Activated CD8-positive, alpha-beta memory T cell treated with anti-CD3 and anti-CD28 coated beads for 1 hour (primary cell): Measurements from ENCODE around the gene CELSR2.
"Not testable (repeated sequence)": the region's sequence is repeated elsewhere in the genome, so short reads cannot be mapped to it uniquely, and the experiment has no call there.

Experiments
- DNase-seq, 2 donors: peaks; one replicate each; pipeline ENCODE4 v3.0.0-alpha.2; 2020; ENCODE audit warnings: low read depth in 1 of 2; ENCODE audit errors: extremely low read depth in 1 of 2

CELSR2 gene

DNA sequence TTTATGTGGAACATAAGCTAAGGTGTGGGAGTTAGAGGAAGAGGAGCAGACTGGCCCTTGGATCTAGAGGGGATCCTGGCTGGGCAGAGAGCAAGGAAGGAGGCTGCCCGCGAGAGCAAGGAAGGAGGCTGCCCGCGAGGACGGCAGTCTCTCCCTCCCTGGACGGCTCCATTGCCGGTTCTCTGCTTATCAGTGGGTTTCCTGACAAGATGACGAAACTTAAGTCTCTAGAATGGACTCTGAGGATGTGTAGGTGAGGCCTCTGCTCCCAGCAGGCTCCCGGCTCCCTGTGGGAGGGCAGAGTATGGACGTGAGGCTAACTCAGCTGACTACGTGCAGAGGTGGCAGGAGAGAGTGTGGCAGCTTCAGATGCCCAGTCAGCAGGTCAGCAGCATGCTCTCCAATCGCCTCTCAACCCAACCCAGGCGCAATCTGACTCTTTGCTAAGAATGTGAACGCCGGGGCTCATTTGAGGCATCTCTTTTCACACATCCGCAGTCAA is 51.4 kb downstream of the CELSR2 start:
- DNase-seq, result no peak

DNA sequence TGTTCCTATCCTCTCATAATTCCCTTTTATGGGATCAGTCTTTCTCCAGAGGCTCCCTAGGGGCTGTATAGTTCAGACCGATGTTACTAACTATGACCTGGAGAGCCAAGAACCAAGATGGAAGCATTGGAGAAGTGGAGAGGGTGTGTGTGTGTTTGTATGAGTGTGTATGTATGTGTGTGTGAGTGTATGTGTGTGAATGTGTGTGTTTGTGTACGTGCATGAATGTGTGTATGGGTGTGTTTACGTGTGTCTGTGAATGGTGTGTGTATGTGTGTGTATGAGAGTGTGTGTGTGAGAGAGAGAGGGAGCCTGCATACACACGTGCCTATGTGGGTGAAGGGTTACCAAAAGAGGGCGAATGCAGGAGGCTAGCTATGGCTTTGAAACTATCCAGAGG is 52.5 kb downstream of the CELSR2 start:
- no peak for DNase-seq

DNA sequence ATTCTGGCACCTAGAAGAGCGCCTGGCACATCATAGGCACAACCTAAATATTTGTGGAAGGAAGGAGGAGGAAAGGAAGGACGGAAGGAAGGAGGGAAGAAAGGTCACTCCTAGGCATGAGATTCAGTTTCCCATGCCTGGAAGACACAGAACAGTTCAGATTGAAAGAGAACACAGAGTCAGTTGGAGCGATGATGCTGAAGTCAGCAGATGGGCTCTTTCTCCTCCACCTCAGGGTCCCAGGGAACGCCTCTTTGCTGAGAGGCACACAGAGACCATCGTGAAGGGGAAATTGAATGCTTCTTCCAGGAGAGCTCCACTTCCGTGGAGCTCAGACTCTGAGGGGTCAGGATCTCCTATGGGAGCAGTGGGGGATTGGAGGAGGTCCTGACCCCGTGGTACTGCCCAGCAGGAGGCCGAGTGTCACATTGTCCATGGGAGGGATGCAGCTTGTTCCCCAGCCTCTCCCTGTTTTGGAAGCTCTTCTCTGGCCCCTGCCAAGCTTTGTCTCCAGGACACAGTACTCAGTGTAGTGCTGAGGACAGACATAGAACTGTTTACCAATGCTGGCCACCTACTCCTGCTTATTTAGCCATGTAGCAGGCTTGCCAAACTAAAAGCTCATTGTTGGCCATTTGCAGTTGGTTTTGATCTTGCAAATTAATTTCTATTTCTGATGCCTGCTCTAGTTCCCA is 55.0 kb downstream of the CELSR2 start:
- DNase-seq, result no peak

DNA sequence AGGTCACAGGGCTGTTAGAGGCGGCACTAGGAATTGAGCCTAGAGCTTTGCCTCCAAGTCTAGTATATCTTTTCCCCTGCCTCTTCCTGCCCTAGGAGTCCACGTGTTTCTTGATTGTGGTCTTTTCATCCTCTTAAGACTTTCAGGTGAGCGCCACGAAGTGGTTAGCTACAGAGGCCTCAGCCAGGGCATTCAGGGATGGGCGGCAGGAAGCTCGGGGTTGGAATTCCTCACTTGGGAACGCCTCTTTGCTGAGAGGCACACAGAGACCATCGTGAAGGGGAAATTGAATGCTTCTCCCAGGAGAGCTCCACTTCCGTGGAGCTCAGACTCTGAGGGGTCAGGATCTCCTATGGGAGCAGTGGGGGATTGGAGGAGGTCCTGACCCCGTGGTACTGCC is 56.7 kb downstream of the CELSR2 start:
- not testable (repeated sequence) for DNase-seq

DNA sequence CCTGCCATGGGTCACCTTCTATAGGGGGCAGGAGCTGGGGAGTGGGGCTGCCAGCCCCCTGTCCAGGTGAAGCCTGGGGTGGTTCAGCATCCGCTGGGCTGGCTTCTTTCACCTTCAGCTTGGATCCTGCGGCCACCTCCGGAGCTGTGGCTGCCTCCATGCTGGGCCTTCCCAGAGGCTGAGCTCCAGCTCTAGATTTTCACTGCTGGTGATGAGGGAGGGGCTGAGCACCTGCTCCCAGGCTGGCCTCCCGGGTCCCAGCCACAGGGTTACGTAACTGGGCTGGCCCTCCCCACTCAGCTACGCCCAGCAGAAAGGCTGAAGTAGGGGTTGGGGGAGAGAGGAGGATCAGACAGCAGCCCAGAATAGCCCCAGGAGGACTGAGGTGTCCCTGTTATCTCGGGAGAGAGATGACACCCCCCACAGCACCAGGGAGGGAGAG is 57.5 kb downstream of the CELSR2 start, which contains the start of gene MYBPHL:
Gene MYBPHL, minus strand, starts transcription at position 180 of the 442 bp plus-strand sequence. Its CDS starts 20 bp downstream, at position 160.
- no peak for DNase-seq

DNA sequence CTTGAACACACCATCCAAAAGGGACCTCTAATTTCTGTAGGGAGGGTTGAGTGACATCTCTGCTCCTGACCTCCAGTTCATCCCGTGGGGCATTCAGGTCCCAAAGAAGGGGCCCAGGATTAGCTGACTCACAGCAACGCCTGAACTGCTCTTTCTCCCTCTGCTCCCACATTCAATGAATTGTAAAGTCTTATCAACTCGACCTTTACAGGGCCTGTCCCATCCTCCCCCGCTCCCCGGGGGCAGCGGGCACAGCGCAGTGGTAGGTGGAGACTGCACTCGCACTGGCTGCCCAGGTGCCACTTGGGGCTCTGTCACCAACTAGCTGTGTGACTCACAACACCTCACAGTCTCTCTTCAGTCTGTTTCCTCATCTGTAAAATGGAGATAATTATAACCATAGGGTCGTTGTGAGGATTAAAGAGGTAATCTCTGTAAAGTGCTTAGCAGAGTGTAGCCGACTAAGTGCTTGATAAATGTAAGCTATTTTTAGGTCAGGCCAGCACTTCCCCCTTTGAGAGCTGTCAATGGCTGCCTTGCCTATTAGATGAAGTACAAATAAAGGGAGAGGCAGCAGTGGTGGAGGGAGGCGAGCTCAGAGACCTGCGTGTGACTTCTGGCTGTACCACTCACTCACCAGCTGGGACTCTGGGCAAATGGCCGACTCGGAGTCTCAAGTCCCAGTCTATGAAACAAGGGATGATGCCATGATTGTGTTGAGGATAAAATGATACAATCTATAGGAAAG is 58.1 kb downstream of the CELSR2 start:
- no peak for DNase-seq

DNA sequence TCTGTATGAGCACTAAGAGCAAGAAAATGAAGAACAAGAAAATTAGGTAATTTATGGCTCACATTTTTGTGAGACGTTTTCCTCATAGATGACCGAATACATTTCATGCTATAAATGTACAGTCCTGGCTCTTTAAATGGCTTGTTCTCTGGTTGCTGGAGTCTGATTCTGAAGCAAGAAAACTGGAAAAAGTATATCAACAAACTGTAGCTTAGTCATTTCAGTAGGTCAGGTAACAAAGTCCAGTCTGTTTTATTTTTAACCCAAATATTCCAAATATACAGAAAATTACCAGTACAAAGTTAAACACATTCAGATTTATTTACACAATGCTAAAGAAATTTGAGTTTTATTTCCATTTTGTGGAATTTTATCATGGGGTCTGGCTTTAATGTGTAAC is 60.0 kb downstream of the CELSR2 start:
- DNase-seq, result no peak

DNA sequence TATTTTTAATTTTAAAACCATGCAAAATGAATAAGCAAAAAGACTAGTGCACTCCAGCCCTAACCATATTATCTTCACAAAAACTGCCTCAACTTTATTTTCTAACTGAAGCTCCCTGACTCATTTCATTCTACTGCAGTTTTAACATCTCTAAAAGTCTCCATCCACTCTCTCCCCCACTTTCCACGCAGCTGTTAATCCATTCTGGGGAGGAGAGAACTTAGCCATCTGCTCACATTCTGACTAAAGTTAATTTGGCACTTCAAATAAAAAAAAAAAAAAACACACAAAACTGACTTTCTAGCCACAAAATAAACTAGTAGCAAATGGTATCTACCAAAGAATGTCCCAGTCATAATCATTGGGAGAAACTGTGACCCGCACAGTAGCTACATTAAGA is 62.9 kb downstream of the CELSR2 start:
- no peak for DNase-seq

DNA sequence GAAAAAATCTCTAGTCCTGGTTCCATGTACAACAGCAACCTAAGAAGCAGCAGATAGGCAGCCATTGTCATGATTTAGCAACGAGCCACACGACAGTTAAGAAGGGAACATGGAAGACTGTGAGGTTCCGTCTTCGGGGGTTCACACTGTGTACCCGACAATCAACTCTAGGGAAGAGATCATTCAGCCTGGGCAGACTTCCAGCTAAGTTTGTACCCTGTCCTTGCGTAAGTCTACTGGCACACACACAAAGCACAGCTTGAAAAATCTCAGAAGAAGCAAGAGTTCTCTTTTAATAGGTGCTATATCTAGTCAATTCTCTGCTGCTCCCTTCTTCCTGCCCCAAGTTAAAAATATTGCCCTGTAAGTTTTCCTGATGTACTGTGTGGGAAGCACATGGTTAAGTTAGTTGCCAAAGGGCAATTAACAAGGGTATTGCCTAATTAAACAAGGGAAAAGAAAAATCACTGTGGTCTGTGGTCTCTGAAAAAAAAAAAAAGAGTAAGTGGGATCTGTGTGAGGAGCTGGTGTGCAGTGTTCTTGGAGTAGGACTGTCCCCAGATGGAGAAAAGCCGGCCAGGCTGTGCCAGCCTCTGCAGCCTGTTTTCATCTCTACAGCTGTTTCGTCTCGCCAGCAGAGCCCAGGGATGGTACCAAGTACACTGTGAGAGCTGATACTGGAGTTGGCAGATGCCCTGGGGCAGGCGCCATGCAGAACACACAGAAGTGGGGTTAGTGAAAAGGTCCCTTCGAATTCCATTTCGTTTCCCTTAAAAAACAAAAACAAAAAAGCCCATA is 63.8 kb downstream of the CELSR2 start:
- DNase-seq, result no peak

DNA sequence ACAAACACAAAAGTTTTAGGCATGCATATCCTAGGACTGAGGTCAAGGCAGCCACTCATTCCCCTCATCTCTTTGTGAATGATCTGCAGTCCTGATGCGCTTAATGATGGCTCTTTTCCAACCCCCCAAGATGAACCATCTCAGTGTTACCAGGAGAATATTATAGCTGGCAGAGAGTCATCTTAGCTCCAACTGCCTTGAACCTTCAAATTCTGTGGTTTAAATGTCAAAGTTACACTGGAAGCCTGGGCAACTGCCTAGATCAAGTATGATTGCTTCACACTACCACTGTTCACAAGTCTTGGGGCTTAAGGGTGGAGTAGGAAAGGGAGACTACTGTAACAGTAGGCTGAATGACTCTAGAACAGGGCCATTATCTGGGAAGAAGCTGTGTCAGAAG is 65.5 kb downstream of the CELSR2 start:
- no peak for DNase-seq

DNA sequence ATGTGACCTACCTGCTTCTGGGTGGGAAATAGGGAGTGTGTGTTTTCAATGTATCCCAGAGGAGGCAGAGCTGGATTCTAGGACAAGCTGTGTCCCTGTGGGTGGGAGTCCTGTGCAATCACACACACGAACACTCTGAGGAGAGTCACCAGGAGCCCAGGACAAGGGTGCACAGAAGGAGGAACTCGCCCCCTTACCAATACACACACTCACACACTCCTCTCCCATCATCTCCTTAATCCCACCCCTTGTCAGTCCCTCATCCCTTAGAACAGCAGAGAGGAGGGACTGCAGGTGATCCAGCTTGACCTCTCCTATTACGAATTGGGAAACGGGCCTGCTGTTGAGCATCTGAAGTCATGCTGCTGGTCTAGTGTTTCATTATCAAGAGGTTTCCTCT is 65.9 kb downstream of the CELSR2 start:
- no peak for DNase-seq

DNA sequence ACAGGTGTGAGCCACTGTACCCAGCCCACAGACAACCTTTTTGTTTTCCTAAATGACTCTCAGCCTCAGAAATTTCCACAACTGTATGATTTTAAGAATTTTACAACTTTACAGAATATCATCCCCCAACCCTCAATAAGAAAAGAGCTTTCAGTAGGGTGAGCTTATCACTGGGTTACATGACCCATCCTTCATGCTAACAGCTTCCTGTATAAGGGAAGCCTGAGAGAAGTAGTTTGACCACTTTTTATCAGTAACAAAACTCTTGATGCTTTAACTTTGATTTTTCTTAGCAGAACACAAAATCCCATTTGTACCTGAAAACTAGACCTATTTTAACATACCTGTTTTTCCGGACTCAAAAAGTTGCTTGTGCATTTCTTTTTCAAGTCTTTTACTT is 67.2 kb downstream of the CELSR2 start:
- DNase-seq, result no peak

DNA sequence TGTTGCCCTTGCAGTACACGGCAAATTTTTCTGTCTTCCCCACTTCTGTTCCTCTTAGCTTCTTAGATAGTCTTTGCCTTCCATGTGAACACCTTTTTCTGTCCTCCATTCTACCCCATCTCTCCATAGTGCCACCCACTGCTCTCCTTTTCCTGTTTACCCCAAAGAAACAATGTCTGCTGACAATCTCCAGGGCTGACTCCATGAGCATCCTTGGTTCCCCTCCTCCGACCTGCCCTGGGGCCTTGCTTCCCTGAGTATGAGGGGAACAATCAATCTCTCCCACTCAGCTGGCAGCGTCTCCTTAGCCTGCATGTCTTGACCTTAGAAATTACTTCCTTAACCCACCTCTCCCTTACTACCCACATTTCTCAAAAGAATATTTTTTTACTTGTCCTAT is 69.8 kb downstream of the CELSR2 start:
- no peak for DNase-seq

DNA sequence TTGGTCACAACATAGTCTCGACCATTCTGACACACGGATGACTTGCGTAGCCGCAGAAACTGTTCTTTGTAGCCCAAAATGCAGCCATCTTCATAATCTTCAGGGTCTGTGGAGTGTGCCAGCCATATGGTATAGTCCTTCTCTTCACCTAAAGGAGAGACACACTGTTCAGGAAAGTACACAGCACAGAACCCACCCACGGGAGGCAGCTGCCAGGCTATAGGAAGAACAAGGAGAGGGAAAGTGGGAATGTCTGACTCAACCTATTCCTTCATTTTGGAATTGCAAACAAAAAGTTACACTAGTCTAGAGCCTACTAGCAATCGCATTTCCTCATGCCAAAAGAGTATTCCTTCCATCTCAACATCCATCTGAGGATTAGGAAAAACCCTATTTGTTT is 73.6 kb downstream of the CELSR2 start:
- no peak for DNase-seq
